CD14-positive monocyte (primary cell): ENCODE data around the gene TLK2. TPM values are rescaled to one million over a fixed set of nuclear protein-coding genes. Genes with fewer than 3 reads are reported as not detected.
"Not testable (repeated sequence)": the region's sequence is repeated elsewhere in the genome, so short reads cannot be mapped to it uniquely, and the experiment has no call there.

ENCODE experiments used
- DNase-seq, 3 donors: peaks; one replicate each; pipeline ENCODE4 v3.0.0-alpha.2; 2011 to 2022
- H2AFZ ChIP-seq: 2 replicates; pipeline ENCODE4 v1.6.0; 2012; ENCODE audit warnings: mild to moderate bottlenecking, low read depth, low read length, inconsistent platforms; ENCODE audit not compliant: insufficient read depth, poor library complexity, severe bottlenecking
- H3K27ac ChIP-seq, 2 donors: 1 replicate in 1 of 2; 2 replicates in 1 of 2; pipeline ENCODE4 v1.5.1; 2012 to 2013; ENCODE audit warnings: low read length in 2 of 2, control low read depth in 1 of 2, inconsistent platforms in 1 of 2, low read depth in 1 of 2, mild to moderate bottlenecking in 1 of 2
- H3K27me3 ChIP-seq, 2 donors: one replicate each; pipeline versions ENCODE4 v1.6.0 to v1.6.1; 2011 to 2013; ENCODE audit warnings: low read length in 2 of 2; ENCODE audit not compliant: control insufficient read depth in 2 of 2, insufficient read depth in 2 of 2
- H3K36me3 ChIP-seq, 2 donors: replicated peaks in 1 of 2; 1 replicate in 1 of 2; 2 replicates in 1 of 2; pipeline versions ENCODE4 v1.5.1 to v1.6.1; 2012 to 2013; ENCODE audit warnings: low read length in 2 of 2, control low read depth in 1 of 2, inconsistent platforms in 1 of 2, mild to moderate bottlenecking in 1 of 2; ENCODE audit not compliant: insufficient read depth in 2 of 2, control insufficient read depth in 1 of 2
- H3K4me1 ChIP-seq, 2 donors: 1 replicate in 1 of 2; 2 replicates in 1 of 2; pipeline versions ENCODE4 v1.5.1 to v1.6.1; 2012 to 2013; ENCODE audit warnings: low read length in 2 of 2, control low read depth in 1 of 2, inconsistent platforms in 1 of 2, mild to moderate bottlenecking in 1 of 2, moderate library complexity in 1 of 2; ENCODE audit not compliant: insufficient read depth in 2 of 2, control insufficient read depth in 1 of 2
- H3K4me2 ChIP-seq: replicated peaks from 2 replicates; pipeline ENCODE3; 2012; ENCODE audit warnings: low read length, moderate library complexity, mild to moderate bottlenecking; ENCODE audit not compliant: poor library complexity, severe bottlenecking; ENCODE audit errors: extremely low read depth
- H3K4me3 ChIP-seq, 3 experiments: fragments of 200-600 bp in 1 of 3; sonication (generic) in 1 of 3; replicated peaks in 1 of 3; 1 replicate in 2 of 3; 2 replicates in 1 of 3; pipeline ENCODE4 v1.5.1; 2011 to 2013; ENCODE audit warnings: low read length in 3 of 3, mild to moderate bottlenecking in 3 of 3, control low read depth in 2 of 3, low read depth in 2 of 3, inconsistent platforms in 1 of 3, moderate library complexity in 1 of 3
- H3K79me2 ChIP-seq: 2 replicates; pipeline ENCODE4 v1.6.0; 2012; ENCODE audit warnings: mild to moderate bottlenecking, control low read depth, inconsistent platforms, low read length, moderate library complexity; ENCODE audit not compliant: insufficient read depth
- H3K9ac ChIP-seq: 2 replicates; pipeline ENCODE4 v1.6.0; 2017; ENCODE audit warnings: low read length, mild to moderate bottlenecking; ENCODE audit not compliant: insufficient read depth, poor library complexity, severe bottlenecking
- H3K9me3 ChIP-seq, 2 donors: replicated peaks in 1 of 2; 1 replicate in 1 of 2; 2 replicates in 1 of 2; pipeline versions ENCODE4 v1.5.1 to v1.6.1; 2012 to 2013; ENCODE audit warnings: low read length in 2 of 2, control low read depth in 1 of 2; ENCODE audit not compliant: control insufficient read depth in 1 of 2, insufficient read depth in 1 of 2
- H4K20me1 ChIP-seq: 2 replicates; pipeline ENCODE4 v1.6.0; 2012; ENCODE audit warnings: mild to moderate bottlenecking, low read length, control low read depth, moderate library complexity; ENCODE audit not compliant: insufficient read depth
- H3K27ac Mint-ChIP-seq, 7 donors: one replicate each; pipeline ENCODE4 v1.8.0; 2020; ENCODE audit warnings: mild to moderate bottlenecking in 7 of 7, mixed read lengths in 7 of 7, moderate library complexity in 6 of 7, inconsistent platforms in 2 of 7
- H3K27me3 Mint-ChIP-seq, 3 donors: one replicate each; pipeline ENCODE4 v1.8.0; 2021 to 2022; ENCODE audit warnings: low read depth in 3 of 3, mild to moderate bottlenecking in 3 of 3, mixed read lengths in 3 of 3, moderate library complexity in 3 of 3, inconsistent platforms in 1 of 3
- H3K36me3 Mint-ChIP-seq, 2 donors: one replicate each; pipeline ENCODE4 v1.8.0; 2020; ENCODE audit warnings: mixed read lengths in 2 of 2, inconsistent platforms in 1 of 2, mild to moderate bottlenecking in 1 of 2
- H3K4me1 Mint-ChIP-seq: one replicate; pipeline ENCODE4 v1.8.0; 2020; ENCODE audit warnings: mild to moderate bottlenecking, mixed read lengths
- H3K4me3 Mint-ChIP-seq, 2 donors: one replicate each; pipeline ENCODE4 v1.8.0; 2020; ENCODE audit warnings: mild to moderate bottlenecking in 2 of 2, mixed read lengths in 2 of 2, moderate library complexity in 1 of 2
- H3K9me3 Mint-ChIP-seq, 7 donors: one replicate each; pipeline ENCODE4 v1.8.0; 2020 to 2022; ENCODE audit warnings: mixed read lengths in 7 of 7, mild to moderate bottlenecking in 6 of 7, moderate library complexity in 6 of 7, inconsistent platforms in 2 of 7
- WGBS: methylation state at CpG from one replicate; pipeline ENCODE4 v1.1.5; 2013; ENCODE audit warnings: missing lambda C conversion rate; ENCODE audit not compliant: insufficient coverage; 5-methylcytosine and 5-hydroxymethylcytosine counted together
- intact Hi-C, 2 donors: fragments of 100-400 bp; cut with micrococcal nuclease; formaldehyde crosslinking; loops; one replicate each; pipeline versions ENCODE4 v1.15.0 to v1.15.1; 2023
- polyA plus RNA-seq, 3 donors: library from polyadenylated mRNA; depleted of rRNA in 1 of 3; unstranded in 2 of 3; stranded (reverse) in 1 of 3; fragments of 300-500 nt in 2 of 3; fragments of >200 nt in 1 of 3; fragmentation: Illumina TruSeq in 2 of 3; gene quantifications; 1 replicate in 2 of 3; 2 replicates in 1 of 3; pipeline ENCODE4 v1.2.3, GENCODE V29; 2012 to 2021

The TLK2 gene
- polyA plus RNA-seq, 3 donors: 4.0 to 28.2 (median 4.3) TPM

GRCh38 chr17:62511014-62511413, 32.4 kb downstream of the TLK2 start:
- H3K36me3 ChIP-seq, H3K27ac ChIP-seq, H3K4me3 ChIP-seq, H3K4me1 ChIP-seq, H3K9ac ChIP-seq, H3K9me3 ChIP-seq, H3K4me2 ChIP-seq, intact Hi-C loops, H3K27ac Mint-ChIP-seq, DNase-seq, H3K27me3 ChIP-seq, H2AFZ ChIP-seq, H3K9me3 Mint-ChIP-seq, H3K4me3 Mint-ChIP-seq, H3K27me3 Mint-ChIP-seq: not testable (repeated sequence)
- WGBS: no CpG with 5 or more reads among the region's 3 CpGs
- H3K36me3 Mint-ChIP-seq: peaks cover 6 to 10% of the 10 kb centered on the region in 2 donors
- H3K4me1 Mint-ChIP-seq: peaks cover 11% of the 10 kb centered on the region
- H3K79me2 ChIP-seq: peaks cover 89% of the 10 kb centered on the region
- peaks cover 87% of the 10 kb centered on the region for H4K20me1 ChIP-seq

DNA sequence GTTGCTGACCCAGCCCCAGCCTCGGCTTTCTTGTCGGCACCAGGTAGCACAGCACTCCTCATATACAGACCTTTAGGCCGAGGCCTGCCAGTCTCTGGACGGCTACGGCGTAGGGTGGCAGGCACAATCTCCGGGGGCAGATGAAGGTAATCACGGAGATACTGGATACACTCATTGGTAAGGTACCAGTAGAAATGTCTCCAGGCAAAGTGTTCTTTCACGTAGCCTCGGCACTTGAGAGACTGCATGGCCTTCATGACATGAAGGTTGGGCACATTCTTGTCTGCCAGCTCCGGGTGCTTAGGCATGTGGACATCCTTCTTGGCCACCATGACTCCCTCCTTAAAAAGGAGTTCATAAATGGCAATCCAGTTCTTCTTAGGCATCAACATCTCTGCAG, 37.8 kb downstream of the TLK2 start:
- not testable (repeated sequence) for H3K4me1 ChIP-seq
- H3K79me2 ChIP-seq: peaks cover 70% of the 10 kb centered on the region

GRCh38 chr17:62521295-62521694, 42.7 kb downstream of the TLK2 start:
- DNase-seq, H3K27me3 Mint-ChIP-seq, intact Hi-C loops, H3K9me3 Mint-ChIP-seq, H3K27ac Mint-ChIP-seq, H3K27me3 ChIP-seq, H3K4me1 Mint-ChIP-seq, H3K4me3 Mint-ChIP-seq, H3K9ac ChIP-seq, H3K4me1 ChIP-seq, H3K9me3 ChIP-seq, H3K4me3 ChIP-seq, H3K4me2 ChIP-seq, H2AFZ ChIP-seq, H3K27ac ChIP-seq: not testable (repeated sequence)
- H3K36me3 Mint-ChIP-seq: peaks cover 35 to 58% of the 10 kb centered on the region in 2 donors
- peaks cover 32% of the 10 kb centered on the region for H4K20me1 ChIP-seq
- H3K79me2 ChIP-seq: peaks cover 24% of the 10 kb centered on the region
- peaks cover 16 to 45% of the 10 kb centered on the region in 2 donors for H3K36me3 ChIP-seq
- WGBS: 100% methylated on average over 3 of the region's 5 CpGs

More for the DNA sequence above, 37.8 kb downstream of the TLK2 start:
- H3K36me3 ChIP-seq, H3K4me2 ChIP-seq, H3K27me3 ChIP-seq, H3K9me3 ChIP-seq, H3K9ac ChIP-seq, H2AFZ ChIP-seq, H3K4me1 Mint-ChIP-seq, H3K4me3 ChIP-seq, H3K27ac ChIP-seq, H3K27me3 Mint-ChIP-seq, DNase-seq, intact Hi-C loops, H3K4me3 Mint-ChIP-seq, H3K9me3 Mint-ChIP-seq: not testable (repeated sequence)
- H3K36me3 Mint-ChIP-seq: peaks cover 21 to 39% of the 10 kb centered on the region in 2 donors
- WGBS: 100% methylated on average over 8 of the region's 11 CpGs
- H4K20me1 ChIP-seq: peaks cover 69% of the 10 kb centered on the region
- H3K27ac Mint-ChIP-seq: peak overlapping the region in 1 of 7 donors; percentile 24

DNA sequence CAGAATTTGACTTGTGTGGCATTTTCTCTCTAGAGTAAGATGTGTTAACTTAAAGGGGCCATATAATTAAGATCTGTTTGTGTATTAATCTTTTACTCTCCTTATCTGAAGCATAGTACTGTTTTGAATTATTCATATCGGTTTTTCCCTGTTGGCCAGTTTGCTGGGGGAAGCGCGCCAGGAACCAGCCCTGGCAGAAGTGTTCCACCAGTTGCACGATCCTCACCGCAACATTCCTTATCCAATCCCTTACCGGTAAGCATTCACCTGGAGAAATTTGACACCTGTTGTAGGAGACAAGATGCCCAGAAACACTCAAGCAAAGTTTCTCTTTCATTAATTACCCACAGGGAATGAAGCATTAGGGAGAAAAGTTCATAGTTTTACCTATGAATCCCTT, 45.5 kb downstream of the TLK2 start:
- H3K27me3 Mint-ChIP-seq, H3K79me2 ChIP-seq, DNase-seq, H3K27ac ChIP-seq, H3K9me3 Mint-ChIP-seq, H3K4me1 ChIP-seq, intact Hi-C loops, H3K4me3 Mint-ChIP-seq, H3K4me2 ChIP-seq, H3K27ac Mint-ChIP-seq, H3K4me1 Mint-ChIP-seq, H3K9me3 ChIP-seq, H3K27me3 ChIP-seq, H2AFZ ChIP-seq, H3K9ac ChIP-seq, H3K4me3 ChIP-seq: not testable (repeated sequence)
- H3K36me3 ChIP-seq: peaks cover 19 to 45% of the 10 kb centered on the region in 2 donors
- no CpG with 5 or more reads among the region's 6 CpGs for WGBS
- H3K36me3 Mint-ChIP-seq: peaks cover 45 to 76% of the 10 kb centered on the region in 2 donors
- peaks cover 15% of the 10 kb centered on the region for H4K20me1 ChIP-seq
